Vagina (tissue), 2 donors: Measurements from ENCODE around the gene REEP6.

ENCODE experiments used
- POLR2AphosphoS5 ChIP-seq, 2 donors: sonication (generic); formaldehyde crosslinking; IDR thresholded peaks; one replicate each; pipeline ENCODE4 v1.9.0; 2017; ENCODE audit warnings: antibody characterized with exemption in 2 of 2, mild to moderate bottlenecking in 2 of 2, low read depth in 1 of 2; ENCODE audit not compliant: insufficient read depth in 1 of 2
- TF ChIP-seq, protein P1 (sequence below), 3 experiments: fragments of 450-650 bp in 2 of 3; fragments of 200-600 bp in 1 of 3; sonication (generic) in 1 of 3; IDR thresholded peaks; one replicate each; pipeline ENCODE4 v1.5.1; 2017 to 2019; ENCODE audit warnings: antibody characterized with exemption in 3 of 3, mild to moderate bottlenecking in 2 of 3, moderate library complexity in 2 of 3

DNA sequence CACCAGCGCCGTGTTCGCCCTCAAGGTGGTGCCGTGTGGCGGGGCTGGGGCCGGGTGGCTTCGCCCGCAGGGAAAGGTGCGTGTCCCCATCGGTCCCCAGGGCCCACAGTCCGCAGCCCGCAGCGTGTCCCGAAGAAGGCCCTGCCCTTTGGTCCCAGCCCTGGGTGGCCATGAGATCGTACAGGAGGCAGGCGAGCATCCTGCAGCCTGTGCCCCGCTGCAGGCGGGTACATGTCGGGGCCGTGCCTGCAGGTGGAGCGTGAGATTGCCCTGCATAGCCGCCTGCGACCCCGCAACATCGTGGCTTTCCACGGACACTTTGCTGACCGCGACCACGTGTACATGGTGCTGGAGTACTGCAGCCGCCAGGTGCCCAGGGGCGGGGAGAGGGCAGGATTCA lies 34.4 kb downstream of the REEP6 start:
- TF ChIP-seq, protein P1, sequence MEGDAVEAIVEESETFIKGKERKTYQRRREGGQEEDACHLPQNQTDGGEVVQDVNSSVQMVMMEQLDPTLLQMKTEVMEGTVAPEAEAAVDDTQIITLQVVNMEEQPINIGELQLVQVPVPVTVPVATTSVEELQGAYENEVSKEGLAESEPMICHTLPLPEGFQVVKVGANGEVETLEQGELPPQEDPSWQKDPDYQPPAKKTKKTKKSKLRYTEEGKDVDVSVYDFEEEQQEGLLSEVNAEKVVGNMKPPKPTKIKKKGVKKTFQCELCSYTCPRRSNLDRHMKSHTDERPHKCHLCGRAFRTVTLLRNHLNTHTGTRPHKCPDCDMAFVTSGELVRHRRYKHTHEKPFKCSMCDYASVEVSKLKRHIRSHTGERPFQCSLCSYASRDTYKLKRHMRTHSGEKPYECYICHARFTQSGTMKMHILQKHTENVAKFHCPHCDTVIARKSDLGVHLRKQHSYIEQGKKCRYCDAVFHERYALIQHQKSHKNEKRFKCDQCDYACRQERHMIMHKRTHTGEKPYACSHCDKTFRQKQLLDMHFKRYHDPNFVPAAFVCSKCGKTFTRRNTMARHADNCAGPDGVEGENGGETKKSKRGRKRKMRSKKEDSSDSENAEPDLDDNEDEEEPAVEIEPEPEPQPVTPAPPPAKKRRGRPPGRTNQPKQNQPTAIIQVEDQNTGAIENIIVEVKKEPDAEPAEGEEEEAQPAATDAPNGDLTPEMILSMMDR (IDR thresholded peaks at IDR 0.05), result no peak
- no peak for TF ChIP-seq POLR2AphosphoS5 (IDR thresholded peaks at IDR 0.05; ENCODE audit: insufficient read depth in 1 of 2, low read depth in 1 of 2)
